ENCODE data around the gene GJA5.
"Not testable (repeated sequence)": the region's sequence is repeated elsewhere in the genome, so short reads cannot be mapped to it uniquely, and the experiment has no call there.

The GJA5 gene

GRCh38 chr1:147762233-147763024 is 2.0 kb upstream of the GJA5 start:
- DNase-seq (ENCODE audit: low read depth, low spot score), result no peak

GRCh38 chr1:147758379-147759100 is 1.9 kb downstream of the GJA5 start:
- DNase-seq (ENCODE audit: low read depth, low spot score), result no peak

- no peak for DNase-seq (ENCODE audit: low read depth, low spot score)
Observed at GRCh38 chr1:147757015-147757990, 3.1 kb downstream of the GJA5 start.

- no peak for DNase-seq (ENCODE audit: low read depth, low spot score)
Observed at GRCh38 chr1:147756341-147756740, 4.1 kb downstream of the GJA5 start.

GRCh38 chr1:147754661-147755060 is 5.7 kb downstream of the GJA5 start:
- DNase-seq (ENCODE audit: low read depth, low spot score), result no peak

GRCh38 chr1:147753081-147753480 is 7.3 kb downstream of the GJA5 start:
- DNase-seq (ENCODE audit: low read depth, low spot score), result no peak

- no peak for DNase-seq (ENCODE audit: low read depth, low spot score)
Observed at GRCh38 chr1:147752511-147752910, 7.9 kb downstream of the GJA5 start.

- DNase-seq (ENCODE audit: low read depth, low spot score), result no peak
Observed at GRCh38 chr1:147751346-147751745, 9.1 kb downstream of the GJA5 start.

- no peak for DNase-seq (ENCODE audit: low read depth, low spot score)
Observed at GRCh38 chr1:147750618-147751217, 9.7 kb downstream of the GJA5 start.

- no peak for DNase-seq (ENCODE audit: low read depth, low spot score)
Observed at GRCh38 chr1:147749792-147750191, 10.6 kb downstream of the GJA5 start.

GRCh38 chr1:147748676-147749350 is 11.6 kb downstream of the GJA5 start:
- no peak for DNase-seq (ENCODE audit: low read depth, low spot score)

- no peak for DNase-seq (ENCODE audit: low read depth, low spot score)
Observed at GRCh38 chr1:147747966-147748365, 12.4 kb downstream of the GJA5 start.

- DNase-seq (ENCODE audit: low read depth, low spot score), result no peak
Observed at GRCh38 chr1:147745271-147745670, 15.1 kb downstream of the GJA5 start.

- no peak for DNase-seq (ENCODE audit: low read depth, low spot score)
Observed at GRCh38 chr1:147741065-147741464, 19.3 kb downstream of the GJA5 start.

- no peak for DNase-seq (ENCODE audit: low read depth, low spot score)
Observed at GRCh38 chr1:147740391-147740790, 20.0 kb downstream of the GJA5 start.

- no peak for DNase-seq (ENCODE audit: low read depth, low spot score)
Observed at GRCh38 chr1:147738739-147739476, 21.5 kb downstream of the GJA5 start.

- no peak for DNase-seq (ENCODE audit: low read depth, low spot score)
Observed at GRCh38 chr1:147738129-147738528, 22.3 kb downstream of the GJA5 start.

GRCh38 chr1:147736883-147737282 is 23.5 kb downstream of the GJA5 start:
- no peak for DNase-seq (ENCODE audit: low read depth, low spot score)

- DNase-seq (ENCODE audit: low read depth, low spot score), result no peak
Observed at GRCh38 chr1:147735423-147735822, 25.0 kb downstream of the GJA5 start.

GRCh38 chr1:147734291-147734841 is 26.0 kb downstream of the GJA5 start:
- DNase-seq (ENCODE audit: low read depth, low spot score), result not testable (repeated sequence)
